NT2/D1 (cell line): ENCODE measurements around the gene SPSB3.

Experiments used
- SUZ12 ChIP-seq: IDR thresholded peaks from 2 replicates; pipeline ENCODE4 v1.6.1; 2011; ENCODE audit not compliant: insufficient read length, insufficient read depth; ENCODE audit errors: extremely low read depth
- YY1 ChIP-seq: IDR thresholded peaks from 2 replicates; pipeline ENCODE4 v1.6.1; 2011; ENCODE audit not compliant: insufficient read length, insufficient read depth
- ZNF274 ChIP-seq: IDR thresholded peaks from 2 replicates; pipeline ENCODE4 v1.6.1; 2011; ENCODE audit warnings: mild to moderate bottlenecking, low read depth, low read length

GRCh38 chr16:1831186-1832075, 49.1 kb upstream of the SPSB3 start:
- TF ChIP-seq ZNF274 (no peak), YY1 (no peak), SUZ12 (no peak)
